GM13977 (cell line): Measurements from ENCODE around the gene PLCG2.

Experiments
- DNase-seq: peaks from one replicate; pipeline ENCODE4 v3.0.0; 2012; ENCODE audit warnings: low spot score
- CTCF ChIP-seq: IDR thresholded peaks from 2 replicates; pipeline ENCODE4 v1.5.1; 2012; ENCODE audit warnings: mild to moderate bottlenecking, control low read depth; ENCODE audit not compliant: insufficient read depth; ENCODE audit errors: extremely low read depth, missing control alignments
- in situ Hi-C: fragments of 300-500 bp; cut with MboI; formaldehyde crosslinking; loops from one replicate; pipeline ENCODE4 v1.12.0; 2022; ENCODE audit warnings: low sequenced_read_pairs, low pct_unique_long_range_greater_than_20kb, mixed read lengths, inconsistent platforms; ENCODE audit not compliant: unreplicated experiment

The PLCG2 gene

GRCh38 chr16:81843683-81844082 lies 64.6 kb downstream of the PLCG2 start:
- TF ChIP-seq CTCF = no peak
- in situ Hi-C loops = no loop called here
- DNase-seq = no peak

- TF ChIP-seq CTCF = no peak
- in situ Hi-C loops = no loop called here
- DNase-seq = no peak
Measured at GRCh38 chr16:81846105-81846504, 67.0 kb downstream of the PLCG2 start.

GRCh38 chr16:81848306-81848853 lies 69.3 kb downstream of the PLCG2 start:
- no peak for TF ChIP-seq CTCF
- DNase-seq = no peak
- in situ Hi-C loops = no loop called here

- TF ChIP-seq CTCF = no peak
- in situ Hi-C loops = loop anchor here (25.0 kb wide), 1 partner anchor 488 kb away; no protein-coding TSS in a partner anchor
- DNase-seq = no peak
Measured at GRCh38 chr16:81850197-81850944, 71.3 kb downstream of the PLCG2 start.

GRCh38 chr16:81852347-81852746 lies 73.3 kb downstream of the PLCG2 start:
- no peak for TF ChIP-seq CTCF
- no peak for DNase-seq
- in situ Hi-C loops = loop anchor here (25.0 kb wide), 1 partner anchor 490 kb away; no protein-coding TSS in a partner anchor

DNA sequence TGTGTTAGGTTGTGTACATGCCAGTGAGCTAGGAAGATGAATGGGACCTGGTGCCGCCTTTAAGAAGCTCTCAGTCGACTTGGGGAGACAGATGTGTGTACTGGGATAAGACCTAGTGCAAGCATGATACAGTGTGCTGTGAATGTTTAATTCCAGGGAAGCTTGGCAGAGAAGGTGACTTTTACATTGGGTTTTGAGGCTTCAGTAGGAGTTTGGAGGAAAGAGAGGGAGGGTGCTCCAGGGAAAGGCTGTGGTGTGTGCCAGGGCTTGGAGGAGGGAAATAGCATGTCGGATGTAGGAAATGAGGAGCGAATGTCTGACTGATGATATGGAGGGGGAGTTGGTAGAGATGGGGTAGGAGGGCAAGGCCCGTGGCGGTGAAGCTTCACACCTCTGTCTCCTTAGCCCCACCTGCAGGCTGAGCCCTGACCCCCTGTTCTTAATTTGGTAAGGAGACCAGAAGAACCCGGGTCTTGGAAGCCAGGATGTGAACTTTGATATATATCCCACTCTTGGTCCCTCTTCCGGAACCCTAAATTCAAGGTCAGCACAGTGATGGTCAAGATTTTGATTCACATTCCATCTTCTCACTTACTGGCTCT lies 76.6 kb downstream of the PLCG2 start:
- DNase-seq = no peak
- in situ Hi-C loops = loop anchor here (25.0 kb wide), 1 partner anchor 493 kb away; no protein-coding TSS in a partner anchor

More for the DNA sequence above, 76.6 kb downstream of the PLCG2 start:
- no peak for TF ChIP-seq CTCF
